Measurements from ENCODE around the gene VWC2. TPM values are rescaled to one million over a fixed set of nuclear protein-coding genes. Genes with fewer than 3 reads are reported as not detected.

VWC2 gene
- total and polyA plus RNA-seq, 2 of the 4 experiments (the other 2 are of a cell fraction), result not detected

GRCh38 chr7:49770838-49771237, 2.6 kb upstream of the VWC2 start:
- Histone ChIP-seq H3K9me1 (ENCODE audit: insufficient read depth, low read length) (no peaks in the 10 kb centered on the region), H3K4me3 (ENCODE audit: insufficient read depth, low read depth, low read length) (no peak overlapping the region), H3K27ac (ENCODE audit: insufficient read depth, low read length) (no peak overlapping the region), H2BK20ac (ENCODE audit: low read depth, low read length) (no peak overlapping the region), H4K91ac (ENCODE audit: insufficient read depth, low read depth, low read length) (no peak overlapping the region), H3K56ac (ENCODE audit: extremely low read depth, insufficient read depth, low read length) (no peak overlapping the region), H3K23ac (ENCODE audit: low read depth, low read length) (no peak overlapping the region), H2AK5ac (ENCODE audit: low read depth, low read length) (no peak overlapping the region), H2AK9ac (replicated peaks; ENCODE audit: low read depth, low read length, poor library complexity) (no peak overlapping the region), H3K18ac (ENCODE audit: low read depth, low read length) (no peak overlapping the region), H3K9me3 (ENCODE audit: control insufficient read depth, insufficient read depth, low read length) (peaks cover 2% of the 10 kb centered on the region; the same call in 1 of the 2 replicates), H4K8ac (ENCODE audit: low read depth in 2 of 2, low read length in 2 of 2) (no peak overlapping the region), H3K14ac (replicated peaks; ENCODE audit: low read depth, low read length) (no peak overlapping the region), H3K9ac (ENCODE audit: low read depth, low read length) (no peak overlapping the region), H4K5ac (ENCODE audit: low read depth, low read length) (no peak overlapping the region), H3K27me3 (ENCODE audit: control insufficient read depth, insufficient read depth, low read length) (peaks cover 4% of the 10 kb centered on the region; the same call in 1 of the 2 replicates), H3K36me3 (ENCODE audit: control insufficient read depth, insufficient read depth, low read length) (no peaks in the 10 kb centered on the region), H3K4me1 (ENCODE audit: control insufficient read depth, insufficient read depth, low read length) (no peaks in the 10 kb centered on the region), H3K4me2 (ENCODE audit: low read depth, low read length) (no peak overlapping the region), H2BK120ac (ENCODE audit: low read depth, low read length) (no peak overlapping the region), H2BK15ac (ENCODE audit: low read depth, low read length) (no peak overlapping the region), H4K20me1 (ENCODE audit: insufficient read depth, low read length) (no peaks in the 10 kb centered on the region), H2BK5ac (ENCODE audit: low read depth, low read length, poor library complexity, severe bottlenecking) (no peak overlapping the region), H2AFZ (replicated peaks; ENCODE audit: low read length, poor library complexity) (no peak overlapping the region), H3K4ac (ENCODE audit: low read depth, low read length) (no peak overlapping the region), H3K79me1 (ENCODE audit: low read depth in 1 of 2, low read length in 2 of 2) (no peaks in the 10 kb centered on the region)
- no peak for TF ChIP-seq NFE2L2 (IDR thresholded peaks at IDR 0.05; ENCODE audit: low read depth, low read length)
- TF ChIP-seq RCOR1 (IDR thresholded peaks at IDR 0.05; ENCODE audit: insufficient replicate concordance, low read length), result no peak
- TF ChIP-seq POLR2A (IDR thresholded peaks at IDR 0.05; ENCODE audit: low read depth, low read length), result no peak
- TF ChIP-seq, protein P1, sequence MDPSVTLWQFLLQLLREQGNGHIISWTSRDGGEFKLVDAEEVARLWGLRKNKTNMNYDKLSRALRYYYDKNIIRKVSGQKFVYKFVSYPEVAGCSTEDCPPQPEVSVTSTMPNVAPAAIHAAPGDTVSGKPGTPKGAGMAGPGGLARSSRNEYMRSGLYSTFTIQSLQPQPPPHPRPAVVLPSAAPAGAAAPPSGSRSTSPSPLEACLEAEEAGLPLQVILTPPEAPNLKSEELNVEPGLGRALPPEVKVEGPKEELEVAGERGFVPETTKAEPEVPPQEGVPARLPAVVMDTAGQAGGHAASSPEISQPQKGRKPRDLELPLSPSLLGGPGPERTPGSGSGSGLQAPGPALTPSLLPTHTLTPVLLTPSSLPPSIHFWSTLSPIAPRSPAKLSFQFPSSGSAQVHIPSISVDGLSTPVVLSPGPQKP (IDR thresholded peaks at IDR 0.05; ENCODE audit: borderline replicate concordance, low read depth, low read length), result no peak
- TF ChIP-seq, protein P2, sequence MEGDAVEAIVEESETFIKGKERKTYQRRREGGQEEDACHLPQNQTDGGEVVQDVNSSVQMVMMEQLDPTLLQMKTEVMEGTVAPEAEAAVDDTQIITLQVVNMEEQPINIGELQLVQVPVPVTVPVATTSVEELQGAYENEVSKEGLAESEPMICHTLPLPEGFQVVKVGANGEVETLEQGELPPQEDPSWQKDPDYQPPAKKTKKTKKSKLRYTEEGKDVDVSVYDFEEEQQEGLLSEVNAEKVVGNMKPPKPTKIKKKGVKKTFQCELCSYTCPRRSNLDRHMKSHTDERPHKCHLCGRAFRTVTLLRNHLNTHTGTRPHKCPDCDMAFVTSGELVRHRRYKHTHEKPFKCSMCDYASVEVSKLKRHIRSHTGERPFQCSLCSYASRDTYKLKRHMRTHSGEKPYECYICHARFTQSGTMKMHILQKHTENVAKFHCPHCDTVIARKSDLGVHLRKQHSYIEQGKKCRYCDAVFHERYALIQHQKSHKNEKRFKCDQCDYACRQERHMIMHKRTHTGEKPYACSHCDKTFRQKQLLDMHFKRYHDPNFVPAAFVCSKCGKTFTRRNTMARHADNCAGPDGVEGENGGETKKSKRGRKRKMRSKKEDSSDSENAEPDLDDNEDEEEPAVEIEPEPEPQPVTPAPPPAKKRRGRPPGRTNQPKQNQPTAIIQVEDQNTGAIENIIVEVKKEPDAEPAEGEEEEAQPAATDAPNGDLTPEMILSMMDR (conservative IDR thresholded peaks at IDR 0.05; ENCODE audit: low read depth, low read length), result no peak
- TF ChIP-seq FOS (IDR thresholded peaks at IDR 0.05; ENCODE audit: low read depth, low read length), result no peak
- TF ChIP-seq RAD21 (IDR thresholded peaks at IDR 0.05; ENCODE audit: low read length), result no peak
- TF ChIP-seq USF2 (IDR thresholded peaks at IDR 0.05; ENCODE audit: low read depth, low read length), result no peak
- TF ChIP-seq MAZ (IDR thresholded peaks at IDR 0.05; ENCODE audit: borderline replicate concordance, low read depth, low read length), result no peak
- no peak for TF ChIP-seq CHD1 (IDR thresholded peaks at IDR 0.05; ENCODE audit: low read depth, low read length)
- TF ChIP-seq CEBPB (IDR thresholded peaks at IDR 0.05; ENCODE audit: low read depth, low read length), result no peak
- TF ChIP-seq SMC3 (IDR thresholded peaks at IDR 0.05; ENCODE audit: low read depth, low read length), result no peak
- no peak for TF ChIP-seq MXI1 (IDR thresholded peaks at IDR 0.05; ENCODE audit: borderline replicate concordance, low read depth, low read length)
- TF ChIP-seq BHLHE40 (IDR thresholded peaks at IDR 0.05; ENCODE audit: low read depth, low read length), result no peak
- TF ChIP-seq MAFK (IDR thresholded peaks at IDR 0.05; ENCODE audit: low read depth, low read length), result no peak
- no peak for TF ChIP-seq RFX5 (IDR thresholded peaks at IDR 0.05; ENCODE audit: low read depth, low read length)
- intact Hi-C loops (cut with micrococcal nuclease) (no loop called here), dilution Hi-C loops (cut with HindIII; ENCODE audit: low sequenced_read_pairs, unreplicated experiment) (no loop called here), in situ Hi-C loops (cut with MboI; ENCODE audit: low sequenced_read_pairs) (no loop called here)
- no CpG with 5 or more reads among the region's 4 CpGs for WGBS, 2 experiments (ENCODE audit: extremely low coverage in 2 of 2, insufficient read length in 1 of 2)
- ATAC-seq (ENCODE audit: low read depth) (no peak), DNase-seq (no peak)
- no TSS peak for BruUV-seq (replicated peaks)
- ChIA-PET CTCF (no interaction called here), POLR2A (ENCODE audit: unreplicated experiment) (no interaction called here)

Measured in IMR-90 (cell line).